Neural cell (in vitro differentiated cells): ENCODE measurements around the gene LIME1. TPM values are rescaled to one million over a fixed set of nuclear protein-coding genes. Genes with fewer than 3 reads are reported as not detected.

Source experiments
- H2AFZ ChIP-seq: fragments of 200-600, 300-800 bp; sonication (generic), shearing (Covaris generic); 2 replicates; pipeline ENCODE4 v1.6.0; 2014; ENCODE audit warnings: low read depth, mild to moderate bottlenecking, antibody characterized with exemption, low read length, moderate library complexity
- H3F3A ChIP-seq: fragments of 200-600 bp; shearing (Covaris generic); 2 replicates; pipeline ENCODE4 v1.6.1; 2016; ENCODE audit warnings: mild to moderate bottlenecking, moderate library complexity, mixed read lengths, antibody characterized with exemption, low read length; ENCODE audit not compliant: insufficient read depth, poor library complexity, severe bottlenecking
- H3K27ac ChIP-seq: fragments of 200-600, 300-800 bp; sonication (generic), shearing (Covaris generic); 2 replicates; pipeline ENCODE4 v1.5.1; 2014; ENCODE audit warnings: mild to moderate bottlenecking, low read length, moderate library complexity
- H3K27me3 ChIP-seq: fragments of 300-800, 200-600 bp; sonication (generic), shearing (Covaris generic); 2 replicates; pipeline ENCODE4 v1.6.0; 2014; ENCODE audit warnings: mild to moderate bottlenecking, low read depth, low read length, moderate library complexity; ENCODE audit not compliant: insufficient read depth
- H3K36me3 ChIP-seq: fragments of 300-800, 200-600 bp; sonication (generic), shearing (Covaris generic); 2 replicates; pipeline ENCODE4 v1.5.1; 2014; ENCODE audit warnings: mild to moderate bottlenecking, antibody characterized with exemption, low read length, moderate library complexity; ENCODE audit not compliant: insufficient read depth
- H3K4me2 ChIP-seq: fragments of 300-800, 200-600 bp; sonication (generic), shearing (Covaris generic); 2 replicates; pipeline ENCODE4 v1.6.0; 2014; ENCODE audit warnings: mild to moderate bottlenecking, low read length
- H3K4me3 ChIP-seq: fragments of 300-800, 200-600 bp; sonication (generic), shearing (Covaris generic); 2 replicates; pipeline ENCODE4 v1.5.1; 2014; ENCODE audit warnings: mild to moderate bottlenecking, low read length, moderate library complexity
- H3K79me2 ChIP-seq: fragments of 200-600 bp; shearing (Covaris generic); replicated peaks from 2 replicates; pipeline ENCODE4 v1.6.0; 2014; ENCODE audit warnings: mild to moderate bottlenecking, low read length, moderate library complexity; ENCODE audit not compliant: insufficient read depth
- H3K9ac ChIP-seq: fragments of 300-800, 200-600 bp; sonication (generic), shearing (Covaris generic); 2 replicates; pipeline ENCODE4 v1.6.1; 2016; ENCODE audit warnings: mild to moderate bottlenecking, low read length, mixed read lengths
- H3K9me2 ChIP-seq: fragments of 200-600 bp; shearing (Covaris generic); 2 replicates; pipeline ENCODE4 v1.6.1; 2016; ENCODE audit warnings: mild to moderate bottlenecking, low read length, mixed read lengths; ENCODE audit not compliant: insufficient read depth
- H3K9me3 ChIP-seq: fragments of 200-600, 300-800 bp; sonication (generic), shearing (Covaris generic); 2 replicates; pipeline ENCODE4 v1.6.1; 2016; ENCODE audit warnings: mild to moderate bottlenecking, mixed run types, low read length, moderate library complexity, mixed read lengths
- H4K20me1 ChIP-seq: fragments of 200-600 bp; shearing (Covaris generic); 2 replicates; pipeline ENCODE4 v1.6.1; 2016; ENCODE audit warnings: mild to moderate bottlenecking, mixed run types; ENCODE audit not compliant: insufficient read depth
- EP300 ChIP-seq: fragments of 450-650 bp; conservative IDR thresholded peaks from 2 replicates; pipeline ENCODE4 v1.6.1; 2014; ENCODE audit warnings: antibody characterized with exemption, mild to moderate bottlenecking, moderate library complexity; ENCODE audit not compliant: poor library complexity, severe bottlenecking
- EZH2 ChIP-seq: fragments of 200-600, 300-800 bp; shearing (Covaris generic), sonication (generic); IDR thresholded peaks from 2 replicates; pipeline ENCODE4 v1.6.1; 2014; ENCODE audit warnings: antibody characterized with exemption, low read length, borderline replicate concordance, mild to moderate bottlenecking; ENCODE audit not compliant: insufficient read depth, poor library complexity, severe bottlenecking
- MXI1 ChIP-seq: fragments of 450-650 bp; conservative IDR thresholded peaks from 2 replicates; pipeline ENCODE4 v1.6.1; 2014; ENCODE audit warnings: antibody characterized with exemption, mild to moderate bottlenecking; ENCODE audit not compliant: poor library complexity, severe bottlenecking
- POLR2AphosphoS5 ChIP-seq: IDR thresholded peaks from 2 replicates; pipeline ENCODE4 v1.6.1; 2012
- RAD21 ChIP-seq: fragments of 450-650 bp; conservative IDR thresholded peaks from 2 replicates; pipeline ENCODE4 v1.6.1; 2014; ENCODE audit warnings: antibody characterized with exemption, mild to moderate bottlenecking, moderate library complexity
- SMC3 ChIP-seq: fragments of 450-650 bp; conservative IDR thresholded peaks from 2 replicates; pipeline ENCODE4 v1.6.1; 2014; ENCODE audit warnings: antibody characterized with exemption, mild to moderate bottlenecking, moderate library complexity; ENCODE audit not compliant: poor library complexity
- TAF1 ChIP-seq: IDR thresholded peaks from 2 replicates; pipeline ENCODE4 v1.6.1; 2012; ENCODE audit warnings: low read depth
- polyA plus RNA-seq: library from polyadenylated mRNA; depleted of rRNA; stranded (reverse); fragments of >200 nt; gene quantifications from 2 replicates; pipeline ENCODE4 v1.2.3, GENCODE V29; 2014
- TF ChIP-seq, protein P1 (sequence below): IDR thresholded peaks from 2 replicates; pipeline ENCODE4 v1.6.1; 2012; ENCODE audit warnings: borderline replicate concordance
- TF ChIP-seq, protein P2 (sequence below): fragments of 450-650 bp; IDR thresholded peaks from 2 replicates; pipeline ENCODE4 v1.5.1; 2014; ENCODE audit warnings: antibody characterized with exemption, mild to moderate bottlenecking, moderate library complexity; ENCODE audit not compliant: poor library complexity, severe bottlenecking

LIME1 gene
- polyA plus RNA-seq, 1 donor from 2014 or later = 65.2 TPM

DNA sequence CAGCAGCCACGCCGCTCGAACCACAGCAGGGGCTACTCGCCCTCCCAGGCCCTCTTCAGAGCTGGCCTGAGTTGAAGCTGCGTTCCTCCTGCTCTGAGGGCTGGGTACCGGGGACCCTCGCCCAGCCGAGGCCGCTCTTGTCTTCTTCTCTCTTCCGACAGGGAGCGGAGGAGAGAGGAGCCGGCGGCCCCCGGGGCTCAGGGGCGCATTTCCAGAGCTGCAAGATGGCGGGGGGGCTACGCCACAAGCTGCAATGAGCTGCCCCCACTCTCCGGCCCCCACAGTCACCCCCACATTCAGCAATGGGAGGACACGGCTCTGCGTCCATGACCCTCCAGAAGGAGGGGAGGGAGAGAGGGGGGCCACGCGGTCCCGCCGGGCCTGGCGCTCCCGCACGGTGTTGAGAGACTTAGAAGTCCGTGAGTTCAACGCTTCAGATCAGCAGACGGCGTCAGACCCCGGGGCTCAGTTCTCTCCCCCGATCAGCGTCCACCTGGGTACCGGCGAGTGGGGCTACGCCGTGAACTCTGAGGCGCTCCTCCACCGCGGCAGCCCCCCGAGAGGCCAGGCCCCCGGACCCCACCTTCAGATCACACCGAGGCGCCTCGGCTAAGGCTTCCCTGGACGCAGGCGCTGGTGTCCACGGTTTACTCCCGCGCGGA, 34.7 kb downstream of the LIME1 start:
- Histone ChIP-seq H3K4me3 (no peak overlapping the region), H3F3A (no peaks in the 10 kb centered on the region), H3K9me3 (no peaks in the 10 kb centered on the region), H2AFZ (no peak overlapping the region), H3K27me3 (no peaks in the 10 kb centered on the region), H3K9me2 (no peaks in the 10 kb centered on the region), H3K36me3 (no peaks in the 10 kb centered on the region), H3K27ac (no peak overlapping the region), H3K79me2 (peaks cover 8% of the 10 kb centered on the region), H3K4me2 (no peak overlapping the region), H4K20me1 (no peaks in the 10 kb centered on the region), H3K9ac (no peak overlapping the region)
- no peak for TF ChIP-seq RAD21

DNA sequence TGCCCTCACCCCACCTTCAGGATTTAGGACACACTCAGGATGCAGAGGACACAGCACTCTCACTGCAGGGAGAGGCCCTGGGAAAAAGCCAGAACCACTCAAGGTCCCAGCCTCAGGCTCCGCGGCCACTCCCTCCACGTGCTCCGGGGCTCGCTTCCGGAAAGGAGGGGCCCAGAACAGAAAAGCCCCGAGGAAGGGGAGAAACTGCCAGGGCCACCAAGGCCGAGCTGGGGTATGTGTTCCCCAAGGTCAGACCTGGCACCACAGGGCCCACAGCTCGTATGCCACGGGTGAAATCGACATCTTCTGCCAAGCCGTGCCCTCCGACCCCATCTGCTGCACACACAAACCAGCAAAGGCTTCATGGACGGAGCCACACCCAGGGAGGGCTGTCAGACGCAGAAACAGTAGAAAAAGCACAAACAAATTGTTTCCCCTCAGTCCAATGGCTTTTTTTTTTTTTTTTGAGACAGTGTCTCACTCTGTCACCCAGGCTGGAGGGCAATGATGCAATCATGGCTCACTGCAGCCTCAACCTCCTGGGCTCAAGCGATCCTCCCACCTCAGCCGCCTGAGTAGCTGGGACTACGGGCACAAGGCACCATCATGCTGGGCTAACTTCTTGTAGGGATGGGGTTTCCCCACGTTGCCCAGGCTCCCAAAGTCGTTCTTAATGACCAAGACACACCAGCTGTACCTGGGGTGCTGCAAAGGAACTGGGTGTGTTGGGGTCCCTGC, 36.5 kb downstream of the LIME1 start:
- Histone ChIP-seq H3K27ac (no peak overlapping the region), H2AFZ (no peak overlapping the region), H3K36me3 (no peaks in the 10 kb centered on the region), H3K4me2 (no peak overlapping the region), H3K9ac (no peak overlapping the region), H3K9me2 (no peaks in the 10 kb centered on the region), H3K79me2 (peaks cover 18% of the 10 kb centered on the region), H3K4me3 (no peak overlapping the region), H4K20me1 (no peaks in the 10 kb centered on the region), H3K27me3 (no peaks in the 10 kb centered on the region), H3F3A (no peaks in the 10 kb centered on the region), H3K9me3 (no peaks in the 10 kb centered on the region)
- no peak for TF ChIP-seq TAF1

DNA sequence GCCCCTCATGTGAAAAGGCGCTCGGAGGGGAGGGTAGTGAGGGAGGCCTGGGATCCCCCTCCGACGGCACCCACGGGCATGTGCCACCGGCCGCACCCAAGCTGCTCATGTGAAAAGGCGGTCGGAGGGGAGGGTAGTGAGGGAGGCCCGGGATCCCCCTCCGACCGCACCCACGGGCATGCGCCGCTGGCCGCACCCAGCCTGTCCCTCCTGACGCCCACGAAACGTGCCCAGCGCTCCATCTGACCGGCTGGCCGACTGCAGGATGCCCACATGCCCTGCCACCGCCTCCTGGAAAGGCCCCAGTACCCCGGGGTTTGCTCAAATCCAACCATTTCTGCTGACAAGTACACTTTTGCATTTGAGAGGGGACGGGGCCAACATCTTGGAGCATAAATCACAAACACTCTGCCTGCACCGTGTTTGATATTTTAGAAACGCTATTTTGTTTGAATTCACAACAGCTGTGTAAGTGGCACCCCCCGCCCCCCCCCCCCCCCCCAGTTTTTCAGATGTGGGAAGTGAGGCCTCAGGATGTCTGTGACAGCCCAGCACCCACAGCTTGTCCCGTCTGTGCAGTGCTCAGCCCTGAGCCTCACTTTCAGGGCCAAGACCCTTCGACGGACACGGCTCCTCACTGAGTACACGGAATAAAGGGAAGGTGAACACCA, 37.2 kb downstream of the LIME1 start:
- Histone ChIP-seq H4K20me1 (no peaks in the 10 kb centered on the region), H3K9me3 (no peaks in the 10 kb centered on the region), H3K27me3 (no peaks in the 10 kb centered on the region), H3K9ac (no peak overlapping the region), H3K36me3 (no peaks in the 10 kb centered on the region), H3K9me2 (no peaks in the 10 kb centered on the region), H3K27ac (no peak overlapping the region), H3K4me3 (no peak overlapping the region), H2AFZ (no peak overlapping the region), H3K79me2 (peaks cover 20% of the 10 kb centered on the region), H3K4me2 (no peak overlapping the region), H3F3A (no peaks in the 10 kb centered on the region)
- TF ChIP-seq POLR2AphosphoS5 (no peak), TAF1 (no peak), RAD21 (no peak), SMC3 (no peak), EZH2 (no peak), EP300 (no peak), MXI1 (no peak)
- TF ChIP-seq, protein P1, sequence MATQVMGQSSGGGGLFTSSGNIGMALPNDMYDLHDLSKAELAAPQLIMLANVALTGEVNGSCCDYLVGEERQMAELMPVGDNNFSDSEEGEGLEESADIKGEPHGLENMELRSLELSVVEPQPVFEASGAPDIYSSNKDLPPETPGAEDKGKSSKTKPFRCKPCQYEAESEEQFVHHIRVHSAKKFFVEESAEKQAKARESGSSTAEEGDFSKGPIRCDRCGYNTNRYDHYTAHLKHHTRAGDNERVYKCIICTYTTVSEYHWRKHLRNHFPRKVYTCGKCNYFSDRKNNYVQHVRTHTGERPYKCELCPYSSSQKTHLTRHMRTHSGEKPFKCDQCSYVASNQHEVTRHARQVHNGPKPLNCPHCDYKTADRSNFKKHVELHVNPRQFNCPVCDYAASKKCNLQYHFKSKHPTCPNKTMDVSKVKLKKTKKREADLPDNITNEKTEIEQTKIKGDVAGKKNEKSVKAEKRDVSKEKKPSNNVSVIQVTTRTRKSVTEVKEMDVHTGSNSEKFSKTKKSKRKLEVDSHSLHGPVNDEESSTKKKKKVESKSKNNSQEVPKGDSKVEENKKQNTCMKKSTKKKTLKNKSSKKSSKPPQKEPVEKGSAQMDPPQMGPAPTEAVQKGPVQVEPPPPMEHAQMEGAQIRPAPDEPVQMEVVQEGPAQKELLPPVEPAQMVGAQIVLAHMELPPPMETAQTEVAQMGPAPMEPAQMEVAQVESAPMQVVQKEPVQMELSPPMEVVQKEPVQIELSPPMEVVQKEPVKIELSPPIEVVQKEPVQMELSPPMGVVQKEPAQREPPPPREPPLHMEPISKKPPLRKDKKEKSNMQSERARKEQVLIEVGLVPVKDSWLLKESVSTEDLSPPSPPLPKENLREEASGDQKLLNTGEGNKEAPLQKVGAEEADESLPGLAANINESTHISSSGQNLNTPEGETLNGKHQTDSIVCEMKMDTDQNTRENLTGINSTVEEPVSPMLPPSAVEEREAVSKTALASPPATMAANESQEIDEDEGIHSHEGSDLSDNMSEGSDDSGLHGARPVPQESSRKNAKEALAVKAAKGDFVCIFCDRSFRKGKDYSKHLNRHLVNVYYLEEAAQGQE = no peak
- TF ChIP-seq, protein P2, sequence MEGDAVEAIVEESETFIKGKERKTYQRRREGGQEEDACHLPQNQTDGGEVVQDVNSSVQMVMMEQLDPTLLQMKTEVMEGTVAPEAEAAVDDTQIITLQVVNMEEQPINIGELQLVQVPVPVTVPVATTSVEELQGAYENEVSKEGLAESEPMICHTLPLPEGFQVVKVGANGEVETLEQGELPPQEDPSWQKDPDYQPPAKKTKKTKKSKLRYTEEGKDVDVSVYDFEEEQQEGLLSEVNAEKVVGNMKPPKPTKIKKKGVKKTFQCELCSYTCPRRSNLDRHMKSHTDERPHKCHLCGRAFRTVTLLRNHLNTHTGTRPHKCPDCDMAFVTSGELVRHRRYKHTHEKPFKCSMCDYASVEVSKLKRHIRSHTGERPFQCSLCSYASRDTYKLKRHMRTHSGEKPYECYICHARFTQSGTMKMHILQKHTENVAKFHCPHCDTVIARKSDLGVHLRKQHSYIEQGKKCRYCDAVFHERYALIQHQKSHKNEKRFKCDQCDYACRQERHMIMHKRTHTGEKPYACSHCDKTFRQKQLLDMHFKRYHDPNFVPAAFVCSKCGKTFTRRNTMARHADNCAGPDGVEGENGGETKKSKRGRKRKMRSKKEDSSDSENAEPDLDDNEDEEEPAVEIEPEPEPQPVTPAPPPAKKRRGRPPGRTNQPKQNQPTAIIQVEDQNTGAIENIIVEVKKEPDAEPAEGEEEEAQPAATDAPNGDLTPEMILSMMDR = no peak
